SK-N-MC (cell line): ENCODE measurements around the gene GPR132.
"Not testable (repeated sequence)": the region's sequence is repeated elsewhere in the genome, so short reads cannot be mapped to it uniquely, and the experiment has no call there.

Source experiments
- DNase-seq: peaks from one replicate; pipeline ENCODE4 v3.0.0-alpha.2; 2011; ENCODE audit warnings: low read depth, low spot score
- H3K27ac ChIP-seq: fragments of 200-600 bp; sonication (generic); 2 replicates; pipeline ENCODE4 v1.5.1; 2016; ENCODE audit warnings: mixed run types
- H3K36me3 ChIP-seq: fragments of 200-600 bp; sonication (generic); 2 replicates; pipeline ENCODE4 v1.6.1; 2017; ENCODE audit warnings: antibody characterized with exemption, low read length, mixed read lengths; ENCODE audit not compliant: insufficient read depth
- H3K4me3 ChIP-seq: fragments of 200-600 bp; sonication (generic); 2 replicates; pipeline ENCODE4 v1.5.1; 2016
- H3K9ac ChIP-seq: fragments of 200-600 bp; sonication (generic); 2 replicates; pipeline ENCODE4 v1.8.0; 2017; ENCODE audit warnings: mixed run types, mixed read lengths; ENCODE audit not compliant: insufficient read length
- H3K9me3 ChIP-seq: fragments of 200-600 bp; sonication (generic); 2 replicates; pipeline ENCODE4 v1.6.1; 2017; ENCODE audit warnings: low read depth, mild to moderate bottlenecking, antibody characterized with exemption, low read length, moderate library complexity, mixed read lengths
- EZH2 ChIP-seq: fragments of 200-600 bp; sonication (generic); IDR thresholded peaks from one replicate; pipeline ENCODE4 v1.6.1; 2017; ENCODE audit warnings: antibody characterized with exemption
- FOXP2 ChIP-seq: optimal IDR thresholded peaks from 2 replicates; pipeline ENCODE3; 2011; ENCODE audit warnings: mild to moderate bottlenecking, moderate library complexity; ENCODE audit not compliant: insufficient read depth; ENCODE audit errors: extremely low read length, control extremely low read depth
- POLR2AphosphoS5 ChIP-seq: IDR thresholded peaks from 2 replicates; pipeline ENCODE4 v1.6.1; 2012; ENCODE audit warnings: mild to moderate bottlenecking, low read depth, low read length, borderline replicate concordance

The GPR132 gene

GRCh38 chr14:105068818-105069217 lies 3.6 kb upstream of the GPR132 start:
- no peak overlapping the region for H3K4me3 ChIP-seq
- H3K9ac ChIP-seq, result no peak overlapping the region
- H3K27ac ChIP-seq, result no peak overlapping the region
- DNase-seq, result no peak
- H3K36me3 ChIP-seq, result no peaks in the 10 kb centered on the region
- H3K9me3 ChIP-seq, result no peaks in the 10 kb centered on the region
- no peak for TF ChIP-seq POLR2AphosphoS5
- TF ChIP-seq EZH2, result no peak
- no peak for TF ChIP-seq FOXP2

DNA sequence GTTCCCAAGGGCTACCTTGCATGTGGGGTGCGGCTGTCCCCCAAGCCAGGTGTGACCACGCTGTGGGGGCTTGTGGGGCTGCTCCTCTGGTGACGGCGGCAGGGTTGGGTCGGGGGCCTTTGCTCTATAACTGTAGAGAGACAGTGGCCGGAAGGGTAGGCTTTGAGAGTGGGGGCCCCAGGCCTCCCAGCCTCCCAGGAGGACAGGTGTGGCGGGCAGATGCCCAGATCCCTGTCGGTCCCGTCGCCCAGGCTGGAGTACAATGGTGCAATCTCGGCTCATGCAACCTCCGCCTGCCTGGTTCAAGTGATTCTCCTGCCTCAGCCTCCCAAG lies 2.7 kb upstream of the GPR132 start:
- H3K4me3 ChIP-seq, result no peak overlapping the region
- no peak overlapping the region for H3K9ac ChIP-seq
- no peak overlapping the region for H3K27ac ChIP-seq
- no peaks in the 10 kb centered on the region for H3K9me3 ChIP-seq
- TF ChIP-seq FOXP2, result no peak
- no peak for TF ChIP-seq EZH2
- no peak for TF ChIP-seq POLR2AphosphoS5
- DNase-seq, result no peak
- H3K36me3 ChIP-seq, result no peaks in the 10 kb centered on the region

DNA sequence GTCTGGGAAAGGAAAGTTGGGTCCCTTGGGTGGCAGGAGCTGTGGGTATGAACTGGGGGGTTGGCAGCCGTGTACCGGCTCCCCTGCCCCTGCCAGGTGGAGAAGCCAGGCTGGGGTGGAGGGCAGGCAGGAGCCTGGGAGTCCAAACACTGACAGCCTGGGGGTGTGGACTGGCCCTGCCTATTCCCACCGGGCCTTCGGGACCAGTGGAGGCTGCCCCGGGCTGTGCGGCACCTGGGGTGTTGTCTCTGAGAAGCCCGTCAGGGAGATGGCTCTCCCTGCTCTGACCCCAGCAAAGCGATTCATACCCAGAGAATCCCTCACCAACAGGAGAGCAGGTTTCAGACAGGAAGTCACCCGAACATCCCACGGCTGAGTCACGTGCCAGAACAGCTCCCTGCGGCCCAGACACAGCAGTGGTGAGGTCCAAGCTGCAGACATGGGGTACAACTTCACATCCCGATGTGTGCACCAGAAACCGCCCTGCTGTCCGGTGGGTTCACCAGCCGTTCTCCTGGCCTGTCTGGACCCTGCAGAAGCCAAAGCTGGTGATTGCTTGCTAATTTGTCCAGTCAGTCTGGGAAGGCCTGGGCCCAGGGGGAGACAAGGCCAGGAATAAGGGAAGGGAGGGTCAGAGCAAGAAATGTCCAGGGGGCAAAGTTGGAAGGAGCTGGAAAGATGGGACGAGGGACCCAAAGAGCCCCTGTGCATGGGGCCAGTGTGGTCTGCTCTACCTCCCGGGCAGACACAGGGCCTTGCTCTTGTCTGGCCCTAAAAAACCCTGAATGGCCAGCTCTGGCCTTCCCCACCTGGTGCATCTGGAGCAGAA lies 2.1 kb upstream of the GPR132 start:
- no peak for DNase-seq
- Histone ChIP-seq H3K9me3 (no peaks in the 10 kb centered on the region), H3K9ac (no peak overlapping the region), H3K27ac (no peak overlapping the region), H3K4me3 (no peak overlapping the region), H3K36me3 (no peaks in the 10 kb centered on the region)
- TF ChIP-seq POLR2AphosphoS5, result no peak
- no peak for TF ChIP-seq EZH2
- no peak for TF ChIP-seq FOXP2

- DNase-seq, result no peak
- TF ChIP-seq FOXP2 (no peak), POLR2AphosphoS5 (no peak), EZH2 (no peak)
- Histone ChIP-seq H3K27ac (no peak overlapping the region), H3K9me3 (no peaks in the 10 kb centered on the region), H3K36me3 (no peaks in the 10 kb centered on the region), H3K9ac (no peak overlapping the region), H3K4me3 (no peak overlapping the region)
These were observed 1.2 kb upstream of the GPR132 start for GRCh38 chr14:105066240-105067071.

GRCh38 chr14:105064721-105065143 lies 498 bp downstream of the GPR132 start:
- Histone ChIP-seq H3K9me3 (no peaks in the 10 kb centered on the region), H3K4me3 (no peak overlapping the region), H3K9ac (no peak overlapping the region), H3K36me3 (no peaks in the 10 kb centered on the region), H3K27ac (no peak overlapping the region)
- TF ChIP-seq EZH2, result no peak
- TF ChIP-seq FOXP2, result no peak
- no peak for TF ChIP-seq POLR2AphosphoS5
- no peak for DNase-seq

- Histone ChIP-seq H3K27ac (no peak overlapping the region), H3K9me3 (no peaks in the 10 kb centered on the region), H3K4me3 (no peak overlapping the region), H3K36me3 (no peaks in the 10 kb centered on the region), H3K9ac (no peak overlapping the region)
- no peak for TF ChIP-seq EZH2
- TF ChIP-seq FOXP2, result no peak
- no peak for TF ChIP-seq POLR2AphosphoS5
- DNase-seq, result no peak
These were observed 1.2 kb downstream of the GPR132 start for GRCh38 chr14:105064001-105064400.

DNA sequence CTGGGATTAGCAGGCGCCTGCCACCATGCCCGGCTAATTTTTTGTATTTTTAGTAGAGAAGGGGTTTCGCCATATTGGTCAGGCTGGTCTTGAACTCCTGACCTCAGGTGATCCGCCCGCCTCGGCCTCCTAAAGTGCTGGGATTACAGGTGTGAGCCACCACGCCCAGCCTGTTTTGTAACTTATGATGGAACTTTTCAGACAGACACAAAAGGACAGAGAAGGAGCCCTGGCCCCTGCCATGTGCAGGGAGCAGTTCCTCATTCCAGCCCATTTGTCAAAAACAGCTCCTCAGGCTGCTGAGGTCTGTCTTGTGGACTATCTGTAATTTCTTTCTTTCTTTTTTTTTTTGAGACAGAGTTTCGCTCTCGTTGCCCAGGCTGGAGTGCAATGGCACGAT lies 1.7 kb downstream of the GPR132 start:
- not testable (repeated sequence) for H3K9me3 ChIP-seq, H3K9ac ChIP-seq, H3K27ac ChIP-seq, H3K36me3 ChIP-seq, DNase-seq, H3K4me3 ChIP-seq

GRCh38 chr14:105063056-105063455 lies 2.2 kb downstream of the GPR132 start:
- Histone ChIP-seq H3K4me3 (no peak overlapping the region), H3K9ac (no peak overlapping the region)

DNA sequence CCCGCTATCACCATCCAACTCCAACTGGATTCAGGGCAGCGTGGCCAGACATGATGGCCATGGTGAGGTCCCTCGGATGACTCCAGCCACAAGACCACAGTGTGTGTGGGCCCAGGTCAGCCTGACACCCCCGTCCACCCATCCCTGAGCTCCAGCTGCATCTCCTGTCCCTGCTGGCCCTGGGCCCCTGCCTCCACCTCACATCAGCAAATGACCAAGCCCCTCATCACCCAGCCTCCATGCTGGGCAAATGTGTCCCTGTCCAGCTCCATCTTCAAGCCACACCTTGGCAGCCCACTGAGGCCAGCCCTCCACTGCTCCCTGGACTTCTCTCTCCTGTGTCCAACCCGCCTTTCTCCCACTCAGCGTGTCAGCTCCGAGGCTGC lies 3.2 kb downstream of the GPR132 start:
- Histone ChIP-seq H3K9ac (no peak overlapping the region), H3K4me3 (no peak overlapping the region), H3K27ac (no peak overlapping the region)

More at GRCh38 chr14:105063056-105063455, 2.2 kb downstream of the GPR132 start:
- no peak overlapping the region for H3K27ac ChIP-seq
- no peaks in the 10 kb centered on the region for H3K36me3 ChIP-seq
- H3K9me3 ChIP-seq, result no peaks in the 10 kb centered on the region
- TF ChIP-seq FOXP2, result no peak
- no peak for TF ChIP-seq POLR2AphosphoS5
- no peak for TF ChIP-seq EZH2
- DNase-seq, result no peak

More for the DNA sequence above, 3.2 kb downstream of the GPR132 start:
- Histone ChIP-seq H3K36me3 (no peaks in the 10 kb centered on the region), H3K9me3 (no peaks in the 10 kb centered on the region)
- no peak for DNase-seq
- no peak for TF ChIP-seq FOXP2
- no peak for TF ChIP-seq POLR2AphosphoS5
- TF ChIP-seq EZH2, result no peak
